HepG2 (cell line): ENCODE results near the gene DUSP8. TPM values are rescaled to one million over a fixed set of nuclear protein-coding genes. Genes with fewer than 3 reads are reported as not detected.

Experiments used
- AGO2 ChIP-seq: fragments of 200-400 bp; formaldehyde crosslinking; optimal IDR thresholded peaks from 2 replicates; pipeline ENCODE3; 2017; ENCODE audit warnings: mild to moderate bottlenecking, low read depth, low read length, moderate library complexity
- ATF7-NPFF ChIP-seq: sonication (generic); formaldehyde crosslinking; IDR thresholded peaks from 2 replicates; pipeline ENCODE4 v1.8.1; 2023; ENCODE audit warnings: mild to moderate bottlenecking, low read depth, missing genetic modification reagents, moderate library complexity
- CEBPB ChIP-seq: IDR thresholded peaks from 2 replicates; pipeline ENCODE4 v1.6.1; 2011; ENCODE audit warnings: low read depth, low read length, improper control_type of control experiment, borderline replicate concordance
- EED ChIP-seq: sonication (generic); formaldehyde crosslinking; IDR thresholded peaks from 2 replicates; pipeline ENCODE4 v1.5.0; 2020; ENCODE audit warnings: mild to moderate bottlenecking, missing genetic modification reagents
- IKZF1 ChIP-seq: fragments of 450-650 bp; IDR thresholded peaks from 2 replicates; pipeline ENCODE4 v1.7.1; 2016
- KLF12 ChIP-seq: sonication (generic); formaldehyde crosslinking; IDR thresholded peaks from 2 replicates; pipeline ENCODE4 v1.4.0; 2020; ENCODE audit warnings: missing genetic modification reagents, borderline replicate concordance
- MEF2D ChIP-seq: sonication (generic); formaldehyde crosslinking; IDR thresholded peaks from 2 replicates; pipeline ENCODE4 v1.5.1; 2020; ENCODE audit warnings: mild to moderate bottlenecking, missing genetic modification reagents
- NKX3-1 ChIP-seq: sonication (generic); formaldehyde crosslinking; IDR thresholded peaks from 2 replicates; pipeline ENCODE4 v1.5.0; 2020; ENCODE audit warnings: missing genetic modification reagents
- SRSF1 ChIP-seq: fragments of 200-400 bp; formaldehyde crosslinking; optimal IDR thresholded peaks from 2 replicates; pipeline ENCODE3; 2017; ENCODE audit warnings: mild to moderate bottlenecking, low read depth, low read length, moderate library complexity
- SRY ChIP-seq: sonication (generic); formaldehyde crosslinking; IDR thresholded peaks from 2 replicates; pipeline ENCODE4 v1.8.0; 2022; ENCODE audit warnings: mild to moderate bottlenecking, missing genetic modification reagents
- SSRP1 ChIP-seq: IDR thresholded peaks from 2 replicates; pipeline ENCODE4 v1.6.1; 2016; ENCODE audit warnings: control low read depth
- ZFYVE20 ChIP-seq: sonication (generic); formaldehyde crosslinking; IDR thresholded peaks from 2 replicates; pipeline ENCODE4 v1.8.0; 2023; ENCODE audit warnings: low read depth, mild to moderate bottlenecking, moderate library complexity, missing genetic modification reagents, borderline replicate concordance
- ZKSCAN1 ChIP-seq: fragments of 150-350 bp; IDR thresholded peaks from 2 replicates; pipeline ENCODE4 v1.6.1; 2014; ENCODE audit warnings: low read length
- ZNF263 ChIP-seq: sonication (generic); formaldehyde crosslinking; IDR thresholded peaks from 2 replicates; pipeline ENCODE4 v1.4.0; 2020; ENCODE audit warnings: missing genetic modification reagents
- ZNF343 ChIP-seq: sonication (generic); formaldehyde crosslinking; IDR thresholded peaks from 2 replicates; pipeline ENCODE4 v1.4.0; 2020; ENCODE audit warnings: mild to moderate bottlenecking, missing genetic modification reagents
- ZNF468 ChIP-seq: sonication (generic); formaldehyde crosslinking; IDR thresholded peaks from 2 replicates; pipeline ENCODE4 v1.8.0; 2022; ENCODE audit warnings: mild to moderate bottlenecking, moderate library complexity, missing genetic modification reagents
- ZNF660 ChIP-seq: sonication (generic); formaldehyde crosslinking; IDR thresholded peaks from 2 replicates; pipeline ENCODE4 v1.5.1; 2020; ENCODE audit warnings: mild to moderate bottlenecking, low read depth, missing genetic modification reagents, borderline replicate concordance
- polyA plus RNA-seq, 8 experiments: library from polyadenylated mRNA; depleted of rRNA in 3 of 8; stranded (reverse) in 7 of 8; unstranded in 1 of 8; fragments of >200 nt; fragmentation: Illumina TruSeq in 4 of 8; extraction: Trizol in 4 of 8; gene quantifications; 2 replicates each; pipeline versions ENCODE4 v1.2.1 to v1.2.3, GENCODE V29; 2011 to 2016; ENCODE audit warnings: low read depth in 4 of 8, missing spikeins in 1 of 8, mixed read lengths in 1 of 8; ENCODE audit not compliant: insufficient read depth in 1 of 8
- total RNA-seq, 5 experiments: library from RNA; depleted of rRNA; stranded (reverse); fragments of >200 nt; fragmentation: Illumina TruSeq; extraction: Trizol; gene quantifications; 2 replicates each; pipeline ENCODE4 v1.2.3, GENCODE V29; 2016; ENCODE audit warnings: low read depth in 1 of 5
- TF ChIP-seq, protein P1 (sequence below): sonication (generic); formaldehyde crosslinking; IDR thresholded peaks from 2 replicates; pipeline ENCODE4 v1.9.0; 2021; ENCODE audit warnings: missing genetic modification reagents, mild to moderate bottlenecking, borderline replicate concordance
- TF ChIP-seq, protein P2 (sequence below): sonication (generic); formaldehyde crosslinking; IDR thresholded peaks from 2 replicates; pipeline ENCODE4 v1.8.0; 2022; ENCODE audit warnings: mild to moderate bottlenecking, missing genetic modification reagents, borderline replicate concordance
- TF ChIP-seq, protein P3 (sequence below): sonication (generic); formaldehyde crosslinking; IDR thresholded peaks from 2 replicates; pipeline ENCODE4 v1.4.0; 2020; ENCODE audit warnings: mild to moderate bottlenecking, missing genetic modification reagents
- TF ChIP-seq, protein P4 (sequence below): sonication (generic); formaldehyde crosslinking; conservative IDR thresholded peaks from 2 replicates; pipeline ENCODE4 v1.4.0; 2020; ENCODE audit warnings: mild to moderate bottlenecking, missing genetic modification reagents, moderate library complexity

Gene DUSP8
- total and polyA plus RNA-seq, 2 of the 13 experiments (the other 11 are each of a cell fraction or from before 2014, with no cell fraction given): 1.8 to 8.0 TPM

DNA sequence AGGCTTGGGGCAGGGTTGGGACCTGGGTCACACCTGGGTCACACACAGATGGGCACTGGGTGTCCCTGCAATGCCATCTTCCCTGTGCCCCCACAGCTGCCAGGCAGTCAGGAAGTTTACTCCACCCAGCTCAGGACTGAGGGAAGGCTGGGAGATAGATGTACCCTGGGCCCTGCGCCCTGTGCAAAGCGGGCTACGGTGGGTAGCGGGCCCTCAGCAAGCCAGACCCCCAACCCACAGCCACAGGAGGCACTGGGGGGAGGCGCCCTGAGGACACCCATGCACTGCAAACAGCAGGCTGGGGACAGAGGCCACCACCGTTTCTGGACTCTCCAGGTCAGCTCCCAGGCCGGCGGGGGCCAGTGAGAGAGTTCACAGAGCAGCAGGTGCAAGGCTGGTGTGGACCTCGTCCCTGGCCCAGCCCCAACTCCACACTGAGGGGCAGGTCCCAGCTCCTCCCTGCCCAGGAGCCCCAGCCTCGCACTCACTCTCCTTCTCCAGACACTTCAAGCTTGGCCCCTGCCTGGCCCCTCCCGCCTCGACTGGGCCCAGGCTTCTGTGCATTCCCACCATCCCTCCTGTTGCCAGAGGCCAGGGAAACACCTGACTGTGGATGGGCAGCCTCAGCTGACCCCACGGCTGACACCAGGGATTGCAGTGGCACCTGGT is 4.9 kb downstream of the DUSP8 start (continued):
- TF ChIP-seq, protein P1, sequence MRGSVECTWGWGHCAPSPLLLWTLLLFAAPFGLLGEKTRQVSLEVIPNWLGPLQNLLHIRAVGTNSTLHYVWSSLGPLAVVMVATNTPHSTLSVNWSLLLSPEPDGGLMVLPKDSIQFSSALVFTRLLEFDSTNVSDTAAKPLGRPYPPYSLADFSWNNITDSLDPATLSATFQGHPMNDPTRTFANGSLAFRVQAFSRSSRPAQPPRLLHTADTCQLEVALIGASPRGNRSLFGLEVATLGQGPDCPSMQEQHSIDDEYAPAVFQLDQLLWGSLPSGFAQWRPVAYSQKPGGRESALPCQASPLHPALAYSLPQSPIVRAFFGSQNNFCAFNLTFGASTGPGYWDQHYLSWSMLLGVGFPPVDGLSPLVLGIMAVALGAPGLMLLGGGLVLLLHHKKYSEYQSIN: no peak
- TF ChIP-seq CEBPB: no peak
- TF ChIP-seq SRSF1: no peak
- TF ChIP-seq MEF2D (CRISPR knock-in tag): no peak
- no peak for TF ChIP-seq ZNF343
- no peak for TF ChIP-seq KLF12 (CRISPR knock-in tag)
- TF ChIP-seq SSRP1: no peak
- no peak for TF ChIP-seq SRY (CRISPR knock-in tag)
- TF ChIP-seq ZKSCAN1: no peak
- 0 out of 2 replicates have a peak, but pooled peaks have one; percentile 15 for TF ChIP-seq ZNF263 (CRISPR knock-in tag)
- TF ChIP-seq ZNF660 (CRISPR knock-in tag): no peak
- TF ChIP-seq, protein P2, sequence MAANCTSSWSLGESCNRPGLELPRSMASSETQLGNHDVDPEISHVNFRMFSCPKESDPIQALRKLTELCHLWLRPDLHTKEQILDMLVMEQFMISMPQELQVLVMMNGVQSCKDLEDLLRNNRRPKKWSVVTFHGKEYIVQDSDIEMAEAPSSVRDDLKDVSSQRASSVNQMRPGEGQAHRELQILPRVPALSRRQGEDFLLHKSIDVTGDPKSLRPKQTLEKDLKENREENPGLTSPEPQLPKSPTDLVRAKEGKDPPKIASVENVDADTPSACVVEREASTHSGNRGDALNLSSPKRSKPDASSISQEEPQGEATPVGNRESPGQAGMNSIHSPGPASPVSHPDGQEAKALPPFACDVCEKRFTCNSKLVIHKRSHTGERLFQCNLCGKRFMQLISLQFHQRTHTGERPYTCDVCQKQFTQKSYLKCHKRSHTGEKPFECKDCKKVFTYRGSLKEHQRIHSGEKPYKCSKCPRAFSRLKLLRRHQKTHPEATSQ (CRISPR knock-in tag): no peak
- no peak for TF ChIP-seq EED (CRISPR knock-in tag)
- TF ChIP-seq AGO2: peak; percentile 25
- TF ChIP-seq, protein P3, sequence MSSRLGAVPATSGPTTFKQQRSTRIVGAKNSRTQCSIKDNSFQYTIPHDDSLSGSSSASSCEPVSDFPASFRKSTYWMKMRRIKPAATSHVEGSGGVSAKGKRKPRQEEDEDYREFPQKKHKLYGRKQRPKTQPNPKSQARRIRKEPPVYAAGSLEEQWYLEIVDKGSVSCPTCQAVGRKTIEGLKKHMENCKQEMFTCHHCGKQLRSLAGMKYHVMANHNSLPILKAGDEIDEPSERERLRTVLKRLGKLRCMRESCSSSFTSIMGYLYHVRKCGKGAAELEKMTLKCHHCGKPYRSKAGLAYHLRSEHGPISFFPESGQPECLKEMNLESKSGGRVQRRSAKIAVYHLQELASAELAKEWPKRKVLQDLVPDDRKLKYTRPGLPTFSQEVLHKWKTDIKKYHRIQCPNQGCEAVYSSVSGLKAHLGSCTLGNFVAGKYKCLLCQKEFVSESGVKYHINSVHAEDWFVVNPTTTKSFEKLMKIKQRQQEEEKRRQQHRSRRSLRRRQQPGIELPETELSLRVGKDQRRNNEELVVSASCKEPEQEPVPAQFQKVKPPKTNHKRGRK (CRISPR knock-in tag): no peak
- no peak for TF ChIP-seq ZFYVE20 (CRISPR knock-in tag)
- no peak for TF ChIP-seq ZNF468 (CRISPR knock-in tag)
- no peak for TF ChIP-seq IKZF1
- no peak for TF ChIP-seq NKX3-1 (CRISPR knock-in tag)
- TF ChIP-seq, protein P4, sequence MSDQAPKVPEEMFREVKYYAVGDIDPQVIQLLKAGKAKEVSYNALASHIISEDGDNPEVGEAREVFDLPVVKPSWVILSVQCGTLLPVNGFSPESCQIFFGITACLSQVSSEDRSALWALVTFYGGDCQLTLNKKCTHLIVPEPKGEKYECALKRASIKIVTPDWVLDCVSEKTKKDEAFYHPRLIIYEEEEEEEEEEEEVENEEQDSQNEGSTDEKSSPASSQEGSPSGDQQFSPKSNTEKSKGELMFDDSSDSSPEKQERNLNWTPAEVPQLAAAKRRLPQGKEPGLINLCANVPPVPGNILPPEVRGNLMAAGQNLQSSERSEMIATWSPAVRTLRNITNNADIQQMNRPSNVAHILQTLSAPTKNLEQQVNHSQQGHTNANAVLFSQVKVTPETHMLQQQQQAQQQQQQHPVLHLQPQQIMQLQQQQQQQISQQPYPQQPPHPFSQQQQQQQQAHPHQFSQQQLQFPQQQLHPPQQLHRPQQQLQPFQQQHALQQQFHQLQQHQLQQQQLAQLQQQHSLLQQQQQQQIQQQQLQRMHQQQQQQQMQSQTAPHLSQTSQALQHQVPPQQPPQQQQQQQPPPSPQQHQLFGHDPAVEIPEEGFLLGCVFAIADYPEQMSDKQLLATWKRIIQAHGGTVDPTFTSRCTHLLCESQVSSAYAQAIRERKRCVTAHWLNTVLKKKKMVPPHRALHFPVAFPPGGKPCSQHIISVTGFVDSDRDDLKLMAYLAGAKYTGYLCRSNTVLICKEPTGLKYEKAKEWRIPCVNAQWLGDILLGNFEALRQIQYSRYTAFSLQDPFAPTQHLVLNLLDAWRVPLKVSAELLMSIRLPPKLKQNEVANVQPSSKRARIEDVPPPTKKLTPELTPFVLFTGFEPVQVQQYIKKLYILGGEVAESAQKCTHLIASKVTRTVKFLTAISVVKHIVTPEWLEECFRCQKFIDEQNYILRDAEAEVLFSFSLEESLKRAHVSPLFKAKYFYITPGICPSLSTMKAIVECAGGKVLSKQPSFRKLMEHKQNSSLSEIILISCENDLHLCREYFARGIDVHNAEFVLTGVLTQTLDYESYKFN (CRISPR knock-in tag): no peak
- peak; percentile 13; the same call in 1 of the 2 replicates for TF ChIP-seq ATF7-NPFF (CRISPR knock-in tag)
